ENCODE data around the gene TTC9.

DNA sequence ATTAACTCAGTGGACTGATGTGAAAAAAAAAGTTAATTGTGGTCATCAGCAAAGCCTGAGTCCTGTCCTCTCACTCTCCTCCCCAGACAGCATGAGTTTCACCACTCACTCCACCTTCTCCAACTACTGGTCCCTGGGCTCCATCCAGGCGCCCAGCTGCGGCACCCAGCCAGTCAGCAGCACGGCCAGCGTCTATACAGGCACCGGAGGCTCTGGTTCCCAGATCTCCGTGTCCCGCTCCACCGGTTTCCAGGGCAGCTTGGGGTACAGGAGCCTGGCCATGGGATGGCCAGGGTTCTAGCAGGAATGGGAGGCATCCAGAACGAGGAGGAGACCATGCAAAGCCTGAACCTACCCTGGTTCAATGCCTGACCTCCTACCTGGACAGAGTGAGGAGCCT lies 47.3 kb upstream of the TTC9 start:
- TF ChIP-seq, protein P1, sequence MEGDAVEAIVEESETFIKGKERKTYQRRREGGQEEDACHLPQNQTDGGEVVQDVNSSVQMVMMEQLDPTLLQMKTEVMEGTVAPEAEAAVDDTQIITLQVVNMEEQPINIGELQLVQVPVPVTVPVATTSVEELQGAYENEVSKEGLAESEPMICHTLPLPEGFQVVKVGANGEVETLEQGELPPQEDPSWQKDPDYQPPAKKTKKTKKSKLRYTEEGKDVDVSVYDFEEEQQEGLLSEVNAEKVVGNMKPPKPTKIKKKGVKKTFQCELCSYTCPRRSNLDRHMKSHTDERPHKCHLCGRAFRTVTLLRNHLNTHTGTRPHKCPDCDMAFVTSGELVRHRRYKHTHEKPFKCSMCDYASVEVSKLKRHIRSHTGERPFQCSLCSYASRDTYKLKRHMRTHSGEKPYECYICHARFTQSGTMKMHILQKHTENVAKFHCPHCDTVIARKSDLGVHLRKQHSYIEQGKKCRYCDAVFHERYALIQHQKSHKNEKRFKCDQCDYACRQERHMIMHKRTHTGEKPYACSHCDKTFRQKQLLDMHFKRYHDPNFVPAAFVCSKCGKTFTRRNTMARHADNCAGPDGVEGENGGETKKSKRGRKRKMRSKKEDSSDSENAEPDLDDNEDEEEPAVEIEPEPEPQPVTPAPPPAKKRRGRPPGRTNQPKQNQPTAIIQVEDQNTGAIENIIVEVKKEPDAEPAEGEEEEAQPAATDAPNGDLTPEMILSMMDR (IDR thresholded peaks at IDR 0.05), result no peak
- TF ChIP-seq POLR2AphosphoS5 (IDR thresholded peaks at IDR 0.05) (no peak), POLR2A (IDR thresholded peaks at IDR 0.05) (no peak), EP300 (IDR thresholded peaks at IDR 0.05) (no peak)
